H9 (cell line): ENCODE data around the gene TWSG1. TPM values are rescaled to one million over a fixed set of nuclear protein-coding genes. Genes with fewer than 3 reads are reported as not detected.

ENCODE experiments used
- DNase-seq: peaks from one replicate; pipeline ENCODE4 v3.0.0-alpha.2; 2017
- H2AFZ ChIP-seq: one replicate; pipeline ENCODE4 v1.6.1; 2013; ENCODE audit warnings: mild to moderate bottlenecking, low read length, control low read depth, moderate library complexity
- H2AK5ac ChIP-seq: 2 replicates; pipeline ENCODE4 v1.6.1; 2013; ENCODE audit warnings: low read length, control low read depth, mixed read lengths; ENCODE audit not compliant: insufficient read length
- H2BK120ac ChIP-seq: one replicate; pipeline ENCODE4 v1.6.1; 2013; ENCODE audit warnings: low read depth, mild to moderate bottlenecking, low read length, control low read depth, inconsistent platforms; ENCODE audit not compliant: poor library complexity, severe bottlenecking
- H2BK12ac ChIP-seq: 2 replicates; pipeline ENCODE4 v1.6.1; 2013; ENCODE audit warnings: low read length, control low read depth, mixed read lengths, low read depth; ENCODE audit not compliant: insufficient read length
- H2BK15ac ChIP-seq: 2 replicates; pipeline ENCODE4 v1.6.1; 2013; ENCODE audit warnings: low read depth, low read length, control low read depth
- H2BK20ac ChIP-seq: one replicate; pipeline ENCODE4 v1.6.1; 2013; ENCODE audit warnings: low read depth, mild to moderate bottlenecking, low read length, control low read depth, inconsistent platforms; ENCODE audit not compliant: poor library complexity, severe bottlenecking
- H2BK5ac ChIP-seq: 2 replicates; pipeline ENCODE4 v1.6.1; 2013; ENCODE audit warnings: low read length, control low read depth, mixed read lengths; ENCODE audit not compliant: insufficient read length
- H3K14ac ChIP-seq: 2 replicates; pipeline ENCODE4 v1.6.1; 2013; ENCODE audit warnings: low read length, control low read depth; ENCODE audit not compliant: insufficient read depth
- H3K18ac ChIP-seq: 2 replicates; pipeline ENCODE4 v1.6.1; 2013; ENCODE audit warnings: low read depth, mild to moderate bottlenecking, mixed read lengths, low read length, control low read depth; ENCODE audit not compliant: insufficient read length
- H3K23ac ChIP-seq: 2 replicates; pipeline ENCODE4 v1.6.1; 2013; ENCODE audit warnings: low read length, control low read depth, mixed read lengths, low read depth; ENCODE audit not compliant: insufficient read length
- H3K23me2 ChIP-seq: 2 replicates; pipeline ENCODE4 v1.6.1; 2013; ENCODE audit warnings: low read depth, mild to moderate bottlenecking, mixed read lengths, low read length, control low read depth; ENCODE audit not compliant: insufficient read length, poor library complexity, severe bottlenecking
- H3K27ac ChIP-seq: 2 replicates; pipeline ENCODE4 v1.5.1; 2013; ENCODE audit warnings: low read length, control low read depth, mixed read lengths, low read depth; ENCODE audit not compliant: insufficient read length
- H3K27me3 ChIP-seq: 2 replicates; pipeline ENCODE4 v1.6.1; 2013; ENCODE audit warnings: low read length, control low read depth, inconsistent platforms; ENCODE audit not compliant: insufficient read depth
- H3K4ac ChIP-seq: 2 replicates; pipeline ENCODE4 v1.6.1; 2013; ENCODE audit warnings: low read depth, mild to moderate bottlenecking, control low read depth, inconsistent platforms, low read length, moderate library complexity
- H3K4me1 ChIP-seq: 2 replicates; pipeline ENCODE4 v1.6.1; 2013; ENCODE audit warnings: low read length, control low read depth, inconsistent platforms; ENCODE audit not compliant: insufficient read depth
- H3K4me2 ChIP-seq: 2 replicates; pipeline ENCODE4 v1.6.1; 2013; ENCODE audit warnings: low read length, control low read depth, mixed read lengths; ENCODE audit not compliant: insufficient read length, insufficient read depth
- H3K56ac ChIP-seq: 2 replicates; pipeline ENCODE4 v1.6.1; 2013; ENCODE audit warnings: low read depth, mild to moderate bottlenecking, mixed read lengths, low read length, control low read depth; ENCODE audit not compliant: insufficient read length
- H3K79me1 ChIP-seq: 2 replicates; pipeline ENCODE4 v1.6.1; 2013; ENCODE audit warnings: low read depth, mild to moderate bottlenecking, moderate library complexity, low read length, control low read depth, inconsistent platforms; ENCODE audit not compliant: insufficient read depth, poor library complexity, severe bottlenecking
- H3K79me2 ChIP-seq: 2 replicates; pipeline ENCODE4 v1.6.1; 2013; ENCODE audit warnings: low read length, control low read depth, inconsistent platforms; ENCODE audit not compliant: insufficient read depth
- H3K9ac ChIP-seq: 2 replicates; pipeline ENCODE4 v1.6.1; 2013; ENCODE audit warnings: low read length, control low read depth, mixed read lengths; ENCODE audit not compliant: insufficient read length; ENCODE audit errors: extremely low read depth
- H3K9me3 ChIP-seq: one replicate; pipeline ENCODE4 v1.6.1; 2013; ENCODE audit warnings: low read depth, low read length, inconsistent platforms; ENCODE audit not compliant: control insufficient read depth
- H3T11ph ChIP-seq: one replicate; pipeline ENCODE4 v1.6.1; 2013; ENCODE audit warnings: mild to moderate bottlenecking, low read length, control low read depth, inconsistent platforms
- H4K20me1 ChIP-seq: one replicate; pipeline ENCODE4 v1.6.1; 2013; ENCODE audit not compliant: control insufficient read depth, insufficient read length, insufficient read depth
- H4K5ac ChIP-seq: 2 replicates; pipeline ENCODE4 v1.6.1; 2013; ENCODE audit warnings: low read depth, mild to moderate bottlenecking, mixed read lengths, low read length, control low read depth; ENCODE audit not compliant: insufficient read length
- H4K8ac ChIP-seq: replicated peaks from 2 replicates; pipeline ENCODE4 v1.6.1; 2013; ENCODE audit warnings: low read length, control low read depth, mixed read lengths, low read depth; ENCODE audit not compliant: insufficient read length
- H4K91ac ChIP-seq: 2 replicates; pipeline ENCODE4 v1.6.1; 2013; ENCODE audit warnings: low read depth, mild to moderate bottlenecking, moderate library complexity, mixed read lengths, low read length, control low read depth; ENCODE audit not compliant: insufficient read length
- H3K27ac Mint-ChIP-seq, 3 experiments: 2 replicates in 2 of 3; 3 replicates in 1 of 3; pipeline ENCODE4 v1.8.0; 2020 to 2021; ENCODE audit warnings: mixed read lengths in 3 of 3, mild to moderate bottlenecking in 1 of 3, moderate library complexity in 1 of 3
- H3K27me3 Mint-ChIP-seq: 2 replicates; pipeline ENCODE4 v1.8.0; 2021; ENCODE audit warnings: low read depth, mild to moderate bottlenecking, moderate library complexity, mixed read lengths
- H3K36me3 Mint-ChIP-seq, 3 experiments: 2 replicates in 2 of 3; 3 replicates in 1 of 3; pipeline ENCODE4 v1.8.0; 2020 to 2021; ENCODE audit warnings: low read depth in 3 of 3, mixed read lengths in 3 of 3; ENCODE audit not compliant: insufficient read depth in 1 of 3
- H3K4me1 Mint-ChIP-seq, 2 experiments: 2 replicates each; pipeline ENCODE4 v1.8.0; 2020; ENCODE audit warnings: mixed read lengths in 2 of 2
- H3K4me3 Mint-ChIP-seq, 2 experiments: 2 replicates in 1 of 2; 3 replicates in 1 of 2; pipeline ENCODE4 v1.8.0; 2020 to 2021; ENCODE audit warnings: mild to moderate bottlenecking in 2 of 2, mixed read lengths in 2 of 2, moderate library complexity in 1 of 2
- H3K9me3 Mint-ChIP-seq, 2 experiments: 2 replicates in 1 of 2; 3 replicates in 1 of 2; pipeline ENCODE4 v1.8.0; 2020; ENCODE audit warnings: mild to moderate bottlenecking in 2 of 2, mixed read lengths in 2 of 2, moderate library complexity in 1 of 2
- WGBS: extraction: QIAGEN DNeasy Blood & Tissue Kit; methylation state at CpG from one replicate; pipeline ENCODE4 v1.1.7; 2013; ENCODE audit warnings: missing lambda C conversion rate, low lambda C conversion rate, mixed read lengths; ENCODE audit not compliant: insufficient read length; ENCODE audit errors: extremely low coverage; 5-methylcytosine and 5-hydroxymethylcytosine counted together
- total RNA-seq: library from RNA; stranded (reverse); gene quantifications from 2 replicates; pipeline ENCODE4 v1.2.1, GENCODE V29; 2021
- TF ChIP-seq, protein P1 (sequence below): fragments of 200-600 bp; sonication (generic); conservative IDR thresholded peaks from 3 replicates; pipeline ENCODE4 v1.8.0; 2021; ENCODE audit warnings: antibody characterized with exemption, mild to moderate bottlenecking

The TWSG1 gene
- total RNA-seq, 1 experiment from 2014 or later, result 25.7 TPM

DNA sequence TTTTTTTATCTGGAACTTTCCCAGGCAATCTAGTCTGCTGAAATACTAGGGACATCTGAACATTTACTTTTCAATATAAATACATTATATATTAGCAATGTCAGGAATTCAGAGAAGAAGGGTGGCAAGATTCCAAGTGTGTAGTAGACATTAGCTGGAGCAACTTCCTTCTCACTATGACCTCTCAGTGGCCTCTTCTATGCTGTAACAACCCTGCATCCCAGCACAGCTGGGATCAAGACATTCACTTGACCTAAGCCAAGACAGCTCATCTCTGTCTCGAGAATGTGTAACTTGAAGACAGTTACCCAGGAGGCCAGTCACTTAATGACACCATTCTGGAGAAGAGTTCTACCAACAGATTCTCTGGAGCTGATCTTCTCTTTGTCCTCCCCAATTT lies 79.0 kb downstream of the TWSG1 start:
- no peaks in the 10 kb centered on the region for H3K79me2 ChIP-seq
- H4K91ac ChIP-seq, result no peak overlapping the region
- no peak for DNase-seq
- Mint-ChIP-seq H3K36me3 (no peaks in the 10 kb centered on the region; a peak in 1 of 7 replicates), H3K9me3 (no peaks in the 10 kb centered on the region; a peak in 3 of 5 replicates), H3K27ac (no peak overlapping the region), H3K4me1 (peaks cover 11% of the 10 kb centered on the region in 2 experiments), H3K4me3 (no peak overlapping the region), H3K27me3 (no peaks in the 10 kb centered on the region; the same call in 1 of the 2 replicates)
- H3K14ac ChIP-seq, result no peak overlapping the region
- TF ChIP-seq, protein P1, sequence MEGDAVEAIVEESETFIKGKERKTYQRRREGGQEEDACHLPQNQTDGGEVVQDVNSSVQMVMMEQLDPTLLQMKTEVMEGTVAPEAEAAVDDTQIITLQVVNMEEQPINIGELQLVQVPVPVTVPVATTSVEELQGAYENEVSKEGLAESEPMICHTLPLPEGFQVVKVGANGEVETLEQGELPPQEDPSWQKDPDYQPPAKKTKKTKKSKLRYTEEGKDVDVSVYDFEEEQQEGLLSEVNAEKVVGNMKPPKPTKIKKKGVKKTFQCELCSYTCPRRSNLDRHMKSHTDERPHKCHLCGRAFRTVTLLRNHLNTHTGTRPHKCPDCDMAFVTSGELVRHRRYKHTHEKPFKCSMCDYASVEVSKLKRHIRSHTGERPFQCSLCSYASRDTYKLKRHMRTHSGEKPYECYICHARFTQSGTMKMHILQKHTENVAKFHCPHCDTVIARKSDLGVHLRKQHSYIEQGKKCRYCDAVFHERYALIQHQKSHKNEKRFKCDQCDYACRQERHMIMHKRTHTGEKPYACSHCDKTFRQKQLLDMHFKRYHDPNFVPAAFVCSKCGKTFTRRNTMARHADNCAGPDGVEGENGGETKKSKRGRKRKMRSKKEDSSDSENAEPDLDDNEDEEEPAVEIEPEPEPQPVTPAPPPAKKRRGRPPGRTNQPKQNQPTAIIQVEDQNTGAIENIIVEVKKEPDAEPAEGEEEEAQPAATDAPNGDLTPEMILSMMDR, result no peak
- H2BK5ac ChIP-seq, result no peak overlapping the region
- no peak overlapping the region for H3K4ac ChIP-seq
- no peak overlapping the region for H3K23ac ChIP-seq
- no peaks in the 10 kb centered on the region for H3K9me3 ChIP-seq
- no peak overlapping the region for H3K18ac ChIP-seq
- no peak overlapping the region for H4K5ac ChIP-seq
- no peak overlapping the region for H2BK15ac ChIP-seq
- no peaks in the 10 kb centered on the region for H3K27me3 ChIP-seq
- no peak overlapping the region for H2BK12ac ChIP-seq
- no peak overlapping the region for H2BK120ac ChIP-seq
- H3K27ac ChIP-seq, result no peak overlapping the region
- no CpG with 5 or more reads among the region's 1 CpG for WGBS
- H3K9ac ChIP-seq, result no peak overlapping the region
- H3K79me1 ChIP-seq, result no peaks in the 10 kb centered on the region
- no peak overlapping the region for H3T11ph ChIP-seq
- H4K20me1 ChIP-seq, result no peaks in the 10 kb centered on the region
- H2AFZ ChIP-seq, result no peak overlapping the region
- H4K8ac ChIP-seq, result no peak overlapping the region
- no peak overlapping the region for H2BK20ac ChIP-seq
- H3K23me2 ChIP-seq, result no peaks in the 10 kb centered on the region
- no peak overlapping the region for H3K56ac ChIP-seq
- no peaks in the 10 kb centered on the region for H3K4me1 ChIP-seq
- no peak overlapping the region for H2AK5ac ChIP-seq
- H3K4me2 ChIP-seq, result no peak overlapping the region
